ENCODE measurements around the gene KATNB1. TPM values are rescaled to one million over a fixed set of nuclear protein-coding genes. Genes with fewer than 3 reads are reported as not detected.

Gene KATNB1
- total and polyA plus RNA-seq, 8 donors = 11.7 to 20.1 (median 14.6) TPM

- H3K27me3 ChIP-seq = no peaks in the 10 kb centered on the region
- H3K27ac ChIP-seq = no peak overlapping the region
- peaks cover 0 to 10% of the 10 kb centered on the region in 2 donors for H3K4me1 ChIP-seq
- intact Hi-C loops (cut with DNase I) = no loop called here
- ATAC-seq (no peak), DNase-seq (peak in 1 of 4 donors; percentile 67)
- TF ChIP-seq, protein P1, sequence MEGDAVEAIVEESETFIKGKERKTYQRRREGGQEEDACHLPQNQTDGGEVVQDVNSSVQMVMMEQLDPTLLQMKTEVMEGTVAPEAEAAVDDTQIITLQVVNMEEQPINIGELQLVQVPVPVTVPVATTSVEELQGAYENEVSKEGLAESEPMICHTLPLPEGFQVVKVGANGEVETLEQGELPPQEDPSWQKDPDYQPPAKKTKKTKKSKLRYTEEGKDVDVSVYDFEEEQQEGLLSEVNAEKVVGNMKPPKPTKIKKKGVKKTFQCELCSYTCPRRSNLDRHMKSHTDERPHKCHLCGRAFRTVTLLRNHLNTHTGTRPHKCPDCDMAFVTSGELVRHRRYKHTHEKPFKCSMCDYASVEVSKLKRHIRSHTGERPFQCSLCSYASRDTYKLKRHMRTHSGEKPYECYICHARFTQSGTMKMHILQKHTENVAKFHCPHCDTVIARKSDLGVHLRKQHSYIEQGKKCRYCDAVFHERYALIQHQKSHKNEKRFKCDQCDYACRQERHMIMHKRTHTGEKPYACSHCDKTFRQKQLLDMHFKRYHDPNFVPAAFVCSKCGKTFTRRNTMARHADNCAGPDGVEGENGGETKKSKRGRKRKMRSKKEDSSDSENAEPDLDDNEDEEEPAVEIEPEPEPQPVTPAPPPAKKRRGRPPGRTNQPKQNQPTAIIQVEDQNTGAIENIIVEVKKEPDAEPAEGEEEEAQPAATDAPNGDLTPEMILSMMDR (IDR thresholded peaks at IDR 0.05) = no peak
- no peaks in the 10 kb centered on the region for H3K9me3 ChIP-seq
- H3K36me3 ChIP-seq = peaks cover 0 to 75% of the 10 kb centered on the region in 2 donors
- no peak overlapping the region for H3K4me3 ChIP-seq
Observed at GRCh38 chr16:57752581-57753447, 17.2 kb downstream of the KATNB1 start.

GRCh38 chr16:57753448-57754353, 18.1 kb downstream of the KATNB1 start:
- Histone ChIP-seq H3K4me3 (no peak overlapping the region), H3K4me1 (peaks cover 0 to 10% of the 10 kb centered on the region in 2 donors), H3K27me3 (no peaks in the 10 kb centered on the region), H3K36me3 (peaks cover 0 to 81% of the 10 kb centered on the region in 2 donors), H3K9me3 (no peaks in the 10 kb centered on the region), H3K27ac (no peak overlapping the region)
- intact Hi-C loops (cut with DNase I) = no loop called here
- ATAC-seq (no peak), DNase-seq (no peak)
- TF ChIP-seq, protein P1 (IDR thresholded peaks at IDR 0.05) = no peak

GRCh38 chr16:57754354-57755060, 18.9 kb downstream of the KATNB1 start:
- Histone ChIP-seq H3K4me1 (peaks cover 0 to 10% of the 10 kb centered on the region in 2 donors), H3K36me3 (peaks cover 0 to 89% of the 10 kb centered on the region in 2 donors), H3K9me3 (no peaks in the 10 kb centered on the region), H3K27ac (no peak overlapping the region), H3K4me3 (no peak overlapping the region), H3K27me3 (no peaks in the 10 kb centered on the region)
- peak in 1 of 4 donors; percentile 58 for DNase-seq
- intact Hi-C loops (cut with DNase I) = loop anchor here in 1 of 2 donors (5.0 kb wide), 1 partner anchor 113 kb away; no protein-coding TSS in a partner anchor
- ATAC-seq = no peak
- TF ChIP-seq, protein P1 (IDR thresholded peaks at IDR 0.05) = no peak

- intact Hi-C loops (cut with DNase I) = loop anchor here in 1 of 2 donors (5.0 kb wide), 1 partner anchor 112 kb away; no protein-coding TSS in a partner anchor
- no peak overlapping the region for H3K27ac ChIP-seq
- peak in 1 of 4 donors; percentile 65 for DNase-seq
- no peak overlapping the region for H3K4me3 ChIP-seq
- H3K36me3 ChIP-seq = peaks cover 0 to 92% of the 10 kb centered on the region in 2 donors
- no peaks in the 10 kb centered on the region for H3K9me3 ChIP-seq
- no peaks in the 10 kb centered on the region for H3K27me3 ChIP-seq
- H3K4me1 ChIP-seq = peaks cover 0 to 10% of the 10 kb centered on the region in 2 donors
- no peak for ATAC-seq
- TF ChIP-seq, protein P1 (IDR thresholded peaks at IDR 0.05) = no peak
Observed at GRCh38 chr16:57755061-57755684, 19.6 kb downstream of the KATNB1 start.
